Fibroblast of gingiva (primary cell): ENCODE results near the gene SDC1.

ENCODE experiments used
- DNase-seq: peaks from one replicate; pipeline ENCODE4 v3.0.0-alpha.2; 2011; ENCODE audit warnings: low read depth

SDC1 gene

GRCh38 chr2:20169796-20170703 lies 54.9 kb downstream of the SDC1 start:
- no peak for DNase-seq

GRCh38 chr2:20168727-20169696 lies 55.9 kb downstream of the SDC1 start:
- no peak for DNase-seq

GRCh38 chr2:20168048-20168726 lies 56.7 kb downstream of the SDC1 start:
- no peak for DNase-seq

GRCh38 chr2:20167356-20167755 lies 57.6 kb downstream of the SDC1 start:
- DNase-seq: no peak

- no peak for DNase-seq
These were observed 59.0 kb downstream of the SDC1 start for GRCh38 chr2:20165677-20166509.

GRCh38 chr2:20164734-20165478 lies 60.0 kb downstream of the SDC1 start:
- DNase-seq: no peak

- no peak for DNase-seq
These were observed 60.7 kb downstream of the SDC1 start for GRCh38 chr2:20164061-20164733.

- no peak for DNase-seq
These were observed 65.4 kb downstream of the SDC1 start for GRCh38 chr2:20159411-20160070.

GRCh38 chr2:20157193-20157891 lies 67.6 kb downstream of the SDC1 start:
- no peak for DNase-seq

GRCh38 chr2:20156836-20157192 lies 68.1 kb downstream of the SDC1 start:
- DNase-seq: no peak

GRCh38 chr2:20156076-20156759 lies 68.7 kb downstream of the SDC1 start:
- no peak for DNase-seq

- DNase-seq: no peak
These were observed 71.6 kb downstream of the SDC1 start for GRCh38 chr2:20153131-20153851.

GRCh38 chr2:20150806-20151571 lies 73.9 kb downstream of the SDC1 start:
- DNase-seq: no peak
